ENCODE results near the gene DBNL. TPM values are rescaled to one million over a fixed set of nuclear protein-coding genes. Genes with fewer than 3 reads are reported as not detected.
A peak's percentile ranks its signal among the peaks of the same experiment; 100 is the strongest.

DBNL gene
- total RNA-seq, 1 donor from 2014 or later: 95.5 TPM

DNA sequence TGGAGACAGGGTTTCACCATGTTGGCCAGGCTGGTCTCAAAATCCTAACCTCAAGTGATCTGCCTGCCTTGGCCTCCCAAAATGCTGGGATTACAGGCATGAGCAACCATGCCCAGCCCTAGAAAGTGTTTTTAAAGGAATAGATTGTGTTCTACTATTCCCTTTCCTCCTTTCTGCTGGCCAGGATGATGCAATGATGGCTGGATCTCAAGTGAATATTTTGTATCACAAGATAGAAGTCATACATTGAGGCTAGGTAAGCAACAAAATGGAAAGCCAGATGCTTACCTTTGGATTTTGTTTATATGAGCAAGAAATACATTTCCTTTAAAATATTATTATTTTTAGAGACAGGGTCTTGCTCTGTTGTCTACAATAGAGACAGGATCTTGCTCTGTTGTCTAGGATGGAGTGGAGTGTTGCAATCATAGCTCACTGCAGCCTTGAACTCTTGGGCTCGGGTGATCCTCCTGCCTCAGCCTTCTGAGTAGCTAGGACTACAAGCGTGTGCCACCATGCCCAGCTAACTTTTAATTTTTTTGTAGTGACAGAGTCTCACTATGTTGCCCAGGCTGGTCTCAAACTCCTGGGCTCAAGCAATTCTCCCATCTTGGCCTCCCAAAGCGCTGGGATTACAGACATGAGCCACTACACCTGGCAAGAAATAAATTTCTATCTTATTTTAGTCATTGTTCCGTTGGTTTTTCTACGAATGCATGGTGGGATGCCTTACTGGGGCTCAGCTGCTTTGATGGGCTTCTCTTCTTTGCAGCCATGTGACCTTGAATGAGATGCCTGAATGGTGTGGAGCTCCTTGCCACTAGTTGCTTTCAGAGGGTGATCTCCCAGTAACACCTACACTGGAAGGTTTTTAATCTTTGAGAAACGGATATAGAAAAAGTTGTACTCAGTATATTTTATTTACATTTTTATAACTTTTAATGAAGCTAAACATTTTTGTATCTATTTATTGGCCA is 53.9 kb downstream of the DBNL start:
- no peak overlapping the region for H3K4me3 Mint-ChIP-seq (ENCODE audit: unreplicated experiment)
- no peaks in the 10 kb centered on the region for H3K27me3 Mint-ChIP-seq (ENCODE audit: low read depth)
- H3K9me3 Mint-ChIP-seq (ENCODE audit: low read depth): peaks cover 1% of the 10 kb centered on the region
- no peak for DNase-seq (ENCODE audit: low spot score)
- H3K36me3 Mint-ChIP-seq (ENCODE audit: low read depth): no peaks in the 10 kb centered on the region
- no peak overlapping the region for H3K27ac Mint-ChIP-seq (ENCODE audit: unreplicated experiment)
- peaks cover 69% of the 10 kb centered on the region for H3K4me1 Mint-ChIP-seq (ENCODE audit: low read depth)
- TF ChIP-seq CTCF (IDR thresholded peaks at IDR 0.05): no peak

DNA sequence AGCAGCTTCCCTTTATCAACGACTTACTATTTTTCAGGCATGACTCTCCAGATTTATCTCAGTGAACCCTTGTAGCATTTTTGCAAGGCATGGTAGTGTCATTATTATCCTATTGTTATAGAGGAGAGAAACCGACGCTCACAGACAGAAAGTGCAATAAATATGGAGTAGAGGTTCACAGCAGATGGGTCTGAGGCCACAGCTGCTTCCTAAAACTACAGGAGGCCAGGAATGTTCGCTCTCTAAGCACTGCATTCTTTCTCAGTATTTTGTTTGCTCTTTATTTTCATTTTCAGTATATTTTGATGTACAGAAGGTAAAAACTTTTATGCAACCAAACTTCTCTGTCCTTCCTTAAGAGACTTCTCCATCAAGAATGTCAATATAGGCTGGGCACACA is 55.2 kb downstream of the DBNL start:
- H3K4me1 Mint-ChIP-seq (ENCODE audit: low read depth): peaks cover 66% of the 10 kb centered on the region
- no peak overlapping the region for H3K4me3 Mint-ChIP-seq (ENCODE audit: unreplicated experiment)

GRCh38 chr7:44100458-44101302 is 56.2 kb downstream of the DBNL start:
- Mint-ChIP-seq H3K27ac (ENCODE audit: unreplicated experiment) (peak overlapping the region; percentile 99), H3K4me1 (ENCODE audit: low read depth) (peaks cover 63% of the 10 kb centered on the region), H3K27me3 (ENCODE audit: low read depth) (no peaks in the 10 kb centered on the region), H3K9me3 (ENCODE audit: low read depth) (no peaks in the 10 kb centered on the region), H3K4me3 (ENCODE audit: unreplicated experiment) (no peak overlapping the region), H3K36me3 (ENCODE audit: low read depth) (no peaks in the 10 kb centered on the region)
- TF ChIP-seq CTCF (IDR thresholded peaks at IDR 0.05): peak; percentile 8
- no peak for DNase-seq (ENCODE audit: low spot score)

More for the DNA sequence above, 55.2 kb downstream of the DBNL start:
- Mint-ChIP-seq H3K9me3 (ENCODE audit: low read depth) (no peaks in the 10 kb centered on the region), H3K27me3 (ENCODE audit: low read depth) (no peaks in the 10 kb centered on the region), H3K27ac (ENCODE audit: unreplicated experiment) (peak overlapping the region; percentile 99), H3K36me3 (ENCODE audit: low read depth) (no peaks in the 10 kb centered on the region)
- no peak for DNase-seq (ENCODE audit: low spot score)
- TF ChIP-seq CTCF (IDR thresholded peaks at IDR 0.05): no peak

GRCh38 chr7:44101303-44101965 is 56.9 kb downstream of the DBNL start:
- no peak for TF ChIP-seq CTCF (IDR thresholded peaks at IDR 0.05)
- Mint-ChIP-seq H3K27me3 (ENCODE audit: low read depth) (no peaks in the 10 kb centered on the region), H3K4me3 (ENCODE audit: unreplicated experiment) (no peak overlapping the region), H3K36me3 (ENCODE audit: low read depth) (peaks cover 3% of the 10 kb centered on the region), H3K9me3 (ENCODE audit: low read depth) (no peaks in the 10 kb centered on the region), H3K4me1 (ENCODE audit: low read depth) (peaks cover 69% of the 10 kb centered on the region), H3K27ac (ENCODE audit: unreplicated experiment) (peak overlapping the region; percentile 99)
- no peak for DNase-seq (ENCODE audit: low spot score)

Data from chondrocyte (in vitro differentiated cells).